Glomerular endothelial cell (primary cell): ENCODE measurements around the gene SENP6. TPM values are rescaled to one million over a fixed set of nuclear protein-coding genes. Genes with fewer than 3 reads are reported as not detected.
"Not testable (repeated sequence)": the region's sequence is repeated elsewhere in the genome, so short reads cannot be mapped to it uniquely, and the experiment has no call there.

ENCODE experiments used
- DNase-seq: peaks from one replicate; pipeline ENCODE4 v3.0.0-alpha.2; 2011; ENCODE audit warnings: low read depth, low spot score; ENCODE audit errors: extremely low read depth
- total RNA-seq: library from RNA; depleted of rRNA; stranded (reverse); fragments of >200 nt; gene quantifications from 2 replicates; pipeline ENCODE4 v1.2.3, GENCODE V29; 2015

The SENP6 gene, protein sequence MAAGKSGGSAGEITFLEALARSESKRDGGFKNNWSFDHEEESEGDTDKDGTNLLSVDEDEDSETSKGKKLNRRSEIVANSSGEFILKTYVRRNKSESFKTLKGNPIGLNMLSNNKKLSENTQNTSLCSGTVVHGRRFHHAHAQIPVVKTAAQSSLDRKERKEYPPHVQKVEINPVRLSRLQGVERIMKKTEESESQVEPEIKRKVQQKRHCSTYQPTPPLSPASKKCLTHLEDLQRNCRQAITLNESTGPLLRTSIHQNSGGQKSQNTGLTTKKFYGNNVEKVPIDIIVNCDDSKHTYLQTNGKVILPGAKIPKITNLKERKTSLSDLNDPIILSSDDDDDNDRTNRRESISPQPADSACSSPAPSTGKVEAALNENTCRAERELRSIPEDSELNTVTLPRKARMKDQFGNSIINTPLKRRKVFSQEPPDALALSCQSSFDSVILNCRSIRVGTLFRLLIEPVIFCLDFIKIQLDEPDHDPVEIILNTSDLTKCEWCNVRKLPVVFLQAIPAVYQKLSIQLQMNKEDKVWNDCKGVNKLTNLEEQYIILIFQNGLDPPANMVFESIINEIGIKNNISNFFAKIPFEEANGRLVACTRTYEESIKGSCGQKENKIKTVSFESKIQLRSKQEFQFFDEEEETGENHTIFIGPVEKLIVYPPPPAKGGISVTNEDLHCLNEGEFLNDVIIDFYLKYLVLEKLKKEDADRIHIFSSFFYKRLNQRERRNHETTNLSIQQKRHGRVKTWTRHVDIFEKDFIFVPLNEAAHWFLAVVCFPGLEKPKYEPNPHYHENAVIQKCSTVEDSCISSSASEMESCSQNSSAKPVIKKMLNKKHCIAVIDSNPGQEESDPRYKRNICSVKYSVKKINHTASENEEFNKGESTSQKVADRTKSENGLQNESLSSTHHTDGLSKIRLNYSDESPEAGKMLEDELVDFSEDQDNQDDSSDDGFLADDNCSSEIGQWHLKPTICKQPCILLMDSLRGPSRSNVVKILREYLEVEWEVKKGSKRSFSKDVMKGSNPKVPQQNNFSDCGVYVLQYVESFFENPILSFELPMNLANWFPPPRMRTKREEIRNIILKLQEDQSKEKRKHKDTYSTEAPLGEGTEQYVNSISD
- total RNA-seq = 55.9 and 76.7 TPM in 2 replicates

- DNase-seq = no peak
Observed at GRCh38 chr6:75601304-75602245, at the start of gene SENP6. SENP6 (plus strand) TSS chr6:75601880; CDS start chr6:75602525, 645 bp downstream.

- no peak for DNase-seq
Observed at GRCh38 chr6:75556240-75556639, 45.4 kb upstream of the SENP6 start.

- DNase-seq = no peak
Observed at GRCh38 chr6:75557068-75557467, 44.6 kb upstream of the SENP6 start.

DNA sequence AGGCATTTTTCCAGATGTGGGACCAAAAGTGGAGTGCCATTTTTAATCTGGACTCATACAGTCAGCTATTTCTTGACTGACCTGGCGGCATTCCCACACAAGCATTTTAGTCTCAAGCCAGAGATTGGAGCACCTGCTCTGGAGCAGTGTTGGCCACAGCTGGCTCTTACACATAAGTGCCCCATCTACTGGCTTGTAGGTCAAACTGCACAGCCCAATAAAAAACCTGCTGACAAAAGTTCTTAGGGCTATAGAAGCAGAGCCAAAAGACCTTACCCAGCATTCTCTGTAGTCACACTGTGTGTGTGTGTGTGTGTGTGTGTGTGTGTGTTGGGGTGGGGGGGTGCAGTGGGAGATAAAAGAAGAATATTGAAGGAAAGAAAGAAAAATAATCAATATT, 38.6 kb upstream of the SENP6 start:
- no peak for DNase-seq

DNA sequence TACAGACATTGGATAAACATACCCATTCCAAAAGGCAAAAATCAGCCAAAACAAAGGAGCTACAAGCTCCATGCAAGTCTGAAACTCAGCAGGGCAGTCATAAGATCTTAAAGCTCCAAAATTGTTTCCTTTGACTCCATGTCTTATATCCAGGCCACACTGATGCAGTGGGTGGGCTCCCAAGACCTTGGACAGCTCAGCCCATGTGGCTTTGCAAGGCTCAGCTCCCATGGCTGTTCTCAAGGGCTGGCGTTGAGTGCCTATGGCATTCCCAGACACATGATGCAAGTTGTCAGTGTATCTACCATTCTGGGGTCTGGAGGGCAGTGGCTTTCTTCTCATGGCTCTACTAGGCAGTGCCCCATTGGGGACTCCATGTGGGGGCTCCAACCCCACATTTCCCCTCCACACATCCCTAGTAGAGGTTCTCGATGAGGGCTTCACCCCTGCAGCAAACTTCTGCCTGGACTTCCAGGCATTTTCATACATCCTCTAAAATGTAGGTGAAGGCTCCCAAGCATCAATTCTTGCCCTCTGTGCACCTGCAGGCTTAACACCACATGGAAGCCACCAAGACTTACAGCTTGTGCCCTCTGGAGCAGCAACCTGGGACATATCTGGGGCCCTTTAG, 35.4 kb upstream of the SENP6 start:
- DNase-seq = no peak

- no peak for DNase-seq
Observed at GRCh38 chr6:75568100-75568499, 33.6 kb upstream of the SENP6 start.

- DNase-seq = no peak
Observed at GRCh38 chr6:75568965-75569364, 32.7 kb upstream of the SENP6 start.

- DNase-seq = not testable (repeated sequence)
Observed at GRCh38 chr6:75570671-75571070, 31.0 kb upstream of the SENP6 start.

GRCh38 chr6:75572072-75572471, 29.6 kb upstream of the SENP6 start:
- no peak for DNase-seq

- no peak for DNase-seq
Observed at GRCh38 chr6:75579951-75580350, 21.7 kb upstream of the SENP6 start.

DNA sequence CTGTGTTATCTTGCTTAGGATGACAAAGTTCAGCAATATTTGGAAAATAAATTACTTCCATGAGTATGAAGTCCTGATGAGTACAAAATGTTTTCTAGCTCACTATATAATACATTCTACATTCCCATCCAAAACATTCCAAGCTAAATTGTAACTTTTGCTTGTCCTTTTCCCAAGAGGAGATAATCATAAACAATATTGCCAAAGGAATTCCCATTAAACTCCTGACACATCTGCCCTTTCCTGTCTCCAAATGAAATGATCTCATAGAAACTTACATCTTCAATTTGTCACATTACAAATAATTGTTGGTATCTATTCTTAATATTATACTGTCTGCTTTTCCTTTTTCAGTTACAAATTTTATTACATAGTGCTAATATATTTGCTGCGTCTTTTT, 20.4 kb upstream of the SENP6 start:
- DNase-seq = no peak

GRCh38 chr6:75584552-75584951, 17.1 kb upstream of the SENP6 start:
- not testable (repeated sequence) for DNase-seq

GRCh38 chr6:75588948-75589347, 12.7 kb upstream of the SENP6 start:
- DNase-seq = no peak

DNA sequence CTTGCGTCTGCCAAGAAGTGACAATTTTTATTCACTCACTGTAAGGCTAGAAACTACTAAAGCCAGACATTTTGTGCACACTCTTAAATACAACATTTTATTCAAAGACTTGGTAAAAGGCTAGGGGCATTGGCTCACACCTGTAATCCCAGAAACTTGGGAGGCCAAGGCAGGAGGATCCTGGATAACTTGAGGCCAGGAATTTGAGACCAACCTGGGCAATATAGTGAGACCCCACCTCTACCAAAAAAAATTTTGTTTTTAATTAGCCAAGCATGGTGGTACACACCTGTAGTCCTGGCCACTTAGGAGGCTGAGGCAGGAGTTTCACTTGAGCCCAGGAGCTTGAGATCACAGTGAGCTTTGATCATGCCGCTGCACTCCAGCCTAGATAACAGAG, 11.3 kb upstream of the SENP6 start:
- DNase-seq = no peak

DNA sequence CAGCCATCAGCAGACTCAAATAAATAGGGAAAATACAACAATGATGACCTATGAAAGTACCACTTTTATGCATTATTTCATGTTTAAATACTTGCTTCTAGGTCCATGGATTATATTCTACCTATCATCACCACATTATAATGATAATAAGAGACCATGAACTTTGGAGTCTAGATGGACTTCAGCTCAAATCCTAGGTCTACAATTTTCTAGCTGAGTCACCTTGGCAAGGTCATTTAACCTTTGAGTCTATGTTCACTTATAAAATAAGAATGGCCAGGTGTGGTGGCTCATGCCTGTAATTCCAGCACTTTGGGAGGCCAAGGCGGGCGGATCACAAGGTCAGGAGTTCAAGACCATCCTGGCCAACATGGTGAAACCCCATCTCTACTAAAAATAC, 5.3 kb upstream of the SENP6 start:
- DNase-seq = not testable (repeated sequence)

- no peak for DNase-seq
Observed at GRCh38 chr6:75600768-75601167, 912 bp upstream of the SENP6 start.

GRCh38 chr6:75602246-75603105, 796 bp downstream of the SENP6 start:
- no peak for DNase-seq

DNA sequence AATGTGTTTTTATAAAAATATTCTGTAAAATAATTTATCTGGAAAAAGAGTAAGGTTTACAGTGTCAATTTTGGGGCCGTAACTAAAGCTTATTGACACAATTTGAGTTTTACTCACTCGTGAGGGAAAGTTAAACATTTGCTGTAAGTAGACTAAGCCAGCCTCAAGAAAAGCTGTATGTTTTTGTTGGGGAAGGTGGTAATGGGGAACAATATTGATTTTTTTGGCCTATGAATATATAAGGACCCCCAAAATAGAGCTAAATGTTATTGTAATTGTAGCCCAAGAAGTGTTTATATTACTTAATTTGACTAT, 1.4 kb downstream of the SENP6 start:
- no peak for DNase-seq

GRCh38 chr6:75604294-75604693, 2.6 kb downstream of the SENP6 start:
- no peak for DNase-seq
